Embryonic facial prominence (tissue), 1 donor: Measurements from ENCODE around the gene MROH8.
"Not testable (repeated sequence)": the region's sequence is repeated elsewhere in the genome, so short reads cannot be mapped to it uniquely, and the experiment has no call there.

Experiments used
- DNase-seq: peaks from one replicate; pipeline ENCODE4 v3.0.0-alpha.2; 2016; ENCODE audit errors: extremely low spot score

Gene MROH8

GRCh38 chr20:37090407-37090806, 88.9 kb downstream of the MROH8 start:
- DNase-seq, result no peak

GRCh38 chr20:37081717-37082289, 97.5 kb downstream of the MROH8 start:
- DNase-seq, result no peak

- no peak for DNase-seq
These were observed 102.3 kb downstream of the MROH8 start for GRCh38 chr20:37077009-37077408.

- DNase-seq, result no peak
These were observed 103.2 kb downstream of the MROH8 start for GRCh38 chr20:37075932-37076685.

- no peak for DNase-seq
These were observed 106.8 kb downstream of the MROH8 start for GRCh38 chr20:37072293-37073196.

- DNase-seq, result no peak
These were observed 107.9 kb downstream of the MROH8 start for GRCh38 chr20:37071481-37071911.

GRCh38 chr20:37069563-37069962, 109.8 kb downstream of the MROH8 start:
- DNase-seq, result not testable (repeated sequence)

- DNase-seq, result no peak
These were observed 113.2 kb downstream of the MROH8 start for GRCh38 chr20:37066168-37066567.

- no peak for DNase-seq
These were observed 124.1 kb downstream of the MROH8 start for GRCh38 chr20:37055276-37055675.

- DNase-seq, result no peak
These were observed 126.0 kb downstream of the MROH8 start for GRCh38 chr20:37053230-37053950.
